ENCODE data around the gene ZNFX1.

ZNFX1 gene

GRCh38 chr20:49276161-49276960 lies 1.5 kb downstream of the ZNFX1 start:
- Histone ChIP-seq H3K4me2 (ENCODE audit: low read length) (peak overlapping the region; percentile 74), H3K4me3 (ENCODE audit: low read length) (peak overlapping the region; percentile 81), H3K9ac (ENCODE audit: low read depth, low read length) (peak overlapping the region; percentile 91), H3K27me3 (ENCODE audit: control insufficient read depth, insufficient read depth, low read length) (no peaks in the 10 kb centered on the region), H3K36me3 (ENCODE audit: insufficient read depth, low read length) (peaks cover 58% of the 10 kb centered on the region), H3K9me3 (replicated peaks; ENCODE audit: low read length) (peaks cover 10% of the 10 kb centered on the region), H3K4me1 (ENCODE audit: control insufficient read depth, insufficient read depth, low read length) (peaks cover 19% of the 10 kb centered on the region)

GRCh38 chr20:49275636-49276035 lies 2.2 kb downstream of the ZNFX1 start:
- H3K4me1 ChIP-seq (ENCODE audit: control insufficient read depth, insufficient read depth, low read length): peaks cover 20% of the 10 kb centered on the region
- H3K36me3 ChIP-seq (ENCODE audit: insufficient read depth, low read length): peaks cover 58% of the 10 kb centered on the region
- H3K9ac ChIP-seq (ENCODE audit: low read depth, low read length): no peak overlapping the region
- peak overlapping the region; percentile 74 for H3K4me2 ChIP-seq (ENCODE audit: low read length)
- H3K9me3 ChIP-seq (replicated peaks; ENCODE audit: low read length): peaks cover 3% of the 10 kb centered on the region
- no peak overlapping the region for H3K4me3 ChIP-seq (ENCODE audit: low read length)
- no peaks in the 10 kb centered on the region for H3K27me3 ChIP-seq (ENCODE audit: control insufficient read depth, insufficient read depth, low read length)

GRCh38 chr20:49275216-49275615 lies 2.6 kb downstream of the ZNFX1 start:
- Histone ChIP-seq H3K4me1 (ENCODE audit: control insufficient read depth, insufficient read depth, low read length) (peaks cover 23% of the 10 kb centered on the region), H3K4me2 (ENCODE audit: low read length) (peak overlapping the region; percentile 74), H3K27me3 (ENCODE audit: control insufficient read depth, insufficient read depth, low read length) (no peaks in the 10 kb centered on the region), H3K9ac (ENCODE audit: low read depth, low read length) (no peak overlapping the region), H3K9me3 (replicated peaks; ENCODE audit: low read length) (no peaks in the 10 kb centered on the region), H3K4me3 (ENCODE audit: low read length) (no peak overlapping the region), H3K36me3 (ENCODE audit: insufficient read depth, low read length) (peaks cover 58% of the 10 kb centered on the region)

- no peaks in the 10 kb centered on the region for H3K9me3 ChIP-seq (replicated peaks; ENCODE audit: low read length)
- peaks cover 58% of the 10 kb centered on the region for H3K36me3 ChIP-seq (ENCODE audit: insufficient read depth, low read length)
- peaks cover 32% of the 10 kb centered on the region for H3K4me1 ChIP-seq (ENCODE audit: control insufficient read depth, insufficient read depth, low read length)
- no peaks in the 10 kb centered on the region for H3K27me3 ChIP-seq (ENCODE audit: control insufficient read depth, insufficient read depth, low read length)
- no peak overlapping the region for H3K4me3 ChIP-seq (ENCODE audit: low read length)
- H3K4me2 ChIP-seq (ENCODE audit: low read length): no peak overlapping the region
- H3K9ac ChIP-seq (ENCODE audit: low read depth, low read length): no peak overlapping the region
These were observed 4.1 kb downstream of the ZNFX1 start for GRCh38 chr20:49273696-49274277.

- peaks cover 58% of the 10 kb centered on the region for H3K36me3 ChIP-seq (ENCODE audit: insufficient read depth, low read length)
- H3K27me3 ChIP-seq (ENCODE audit: control insufficient read depth, insufficient read depth, low read length): no peaks in the 10 kb centered on the region
- H3K9me3 ChIP-seq (replicated peaks; ENCODE audit: low read length): no peaks in the 10 kb centered on the region
- H3K4me1 ChIP-seq (ENCODE audit: control insufficient read depth, insufficient read depth, low read length): peaks cover 34% of the 10 kb centered on the region
- no peak overlapping the region for H3K4me3 ChIP-seq (ENCODE audit: low read length)
- H3K4me2 ChIP-seq (ENCODE audit: low read length): no peak overlapping the region
- no peak overlapping the region for H3K9ac ChIP-seq (ENCODE audit: low read depth, low read length)
These were observed 5.2 kb downstream of the ZNFX1 start for GRCh38 chr20:49272654-49273053.

- Histone ChIP-seq H3K27me3 (ENCODE audit: control insufficient read depth, insufficient read depth, low read length) (no peaks in the 10 kb centered on the region), H3K4me1 (ENCODE audit: control insufficient read depth, insufficient read depth, low read length) (peaks cover 27% of the 10 kb centered on the region), H3K4me2 (ENCODE audit: low read length) (peak overlapping the region; percentile 39), H3K9me3 (replicated peaks; ENCODE audit: low read length) (no peaks in the 10 kb centered on the region), H3K9ac (ENCODE audit: low read depth, low read length) (no peak overlapping the region), H3K36me3 (ENCODE audit: insufficient read depth, low read length) (peaks cover 69% of the 10 kb centered on the region), H3K4me3 (ENCODE audit: low read length) (no peak overlapping the region)
These were observed 7.1 kb downstream of the ZNFX1 start for GRCh38 chr20:49270736-49271135.

- no peaks in the 10 kb centered on the region for H3K27me3 ChIP-seq (ENCODE audit: control insufficient read depth, insufficient read depth, low read length)
These were observed 7.7 kb downstream of the ZNFX1 start for GRCh38 chr20:49270177-49270576.

GRCh38 chr20:49268600-49269365 lies 9.1 kb downstream of the ZNFX1 start:
- H3K4me1 ChIP-seq (ENCODE audit: control insufficient read depth, insufficient read depth, low read length): peaks cover 21% of the 10 kb centered on the region
- peak overlapping the region; percentile 33 for H3K4me3 ChIP-seq (ENCODE audit: low read length)
- no peak overlapping the region for H3K9ac ChIP-seq (ENCODE audit: low read depth, low read length)
- no peaks in the 10 kb centered on the region for H3K27me3 ChIP-seq (ENCODE audit: control insufficient read depth, insufficient read depth, low read length)
- H3K4me2 ChIP-seq (ENCODE audit: low read length): peak overlapping the region; percentile 43
- H3K9me3 ChIP-seq (replicated peaks; ENCODE audit: low read length): no peaks in the 10 kb centered on the region
- peaks cover 76% of the 10 kb centered on the region for H3K36me3 ChIP-seq (ENCODE audit: insufficient read depth, low read length)

More at GRCh38 chr20:49270177-49270576, 7.7 kb downstream of the ZNFX1 start:
- H3K4me1 ChIP-seq (ENCODE audit: control insufficient read depth, insufficient read depth, low read length): peaks cover 21% of the 10 kb centered on the region
- H3K36me3 ChIP-seq (ENCODE audit: insufficient read depth, low read length): peaks cover 70% of the 10 kb centered on the region
- peak overlapping the region; percentile 39 for H3K4me2 ChIP-seq (ENCODE audit: low read length)
- H3K4me3 ChIP-seq (ENCODE audit: low read length): peak overlapping the region; percentile 32
- no peak overlapping the region for H3K9ac ChIP-seq (ENCODE audit: low read depth, low read length)
- H3K9me3 ChIP-seq (replicated peaks; ENCODE audit: low read length): no peaks in the 10 kb centered on the region

- Histone ChIP-seq H3K4me2 (ENCODE audit: low read length) (peak overlapping the region; percentile 18), H3K4me1 (ENCODE audit: control insufficient read depth, insufficient read depth, low read length) (peaks cover 21% of the 10 kb centered on the region), H3K9me3 (replicated peaks; ENCODE audit: low read length) (no peaks in the 10 kb centered on the region), H3K9ac (ENCODE audit: low read depth, low read length) (no peak overlapping the region), H3K36me3 (ENCODE audit: insufficient read depth, low read length) (peaks cover 73% of the 10 kb centered on the region), H3K4me3 (ENCODE audit: low read length) (no peak overlapping the region), H3K27me3 (ENCODE audit: control insufficient read depth, insufficient read depth, low read length) (no peaks in the 10 kb centered on the region)
These were observed 10.5 kb downstream of the ZNFX1 start for GRCh38 chr20:49267327-49267726.

- H3K9me3 ChIP-seq (replicated peaks; ENCODE audit: low read length): no peaks in the 10 kb centered on the region
- H3K36me3 ChIP-seq (ENCODE audit: insufficient read depth, low read length): peaks cover 68% of the 10 kb centered on the region
- H3K4me2 ChIP-seq (ENCODE audit: low read length): no peak overlapping the region
These were observed 15.4 kb downstream of the ZNFX1 start for GRCh38 chr20:49262444-49262843.

GRCh38 chr20:49261173-49261572 lies 16.7 kb downstream of the ZNFX1 start:
- Histone ChIP-seq H3K4me1 (ENCODE audit: control insufficient read depth, insufficient read depth, low read length) (peaks cover 5% of the 10 kb centered on the region), H3K36me3 (ENCODE audit: insufficient read depth, low read length) (peaks cover 75% of the 10 kb centered on the region), H3K4me2 (ENCODE audit: low read length) (no peak overlapping the region), H3K4me3 (ENCODE audit: low read length) (no peak overlapping the region), H3K9ac (ENCODE audit: low read depth, low read length) (no peak overlapping the region), H3K27me3 (ENCODE audit: control insufficient read depth, insufficient read depth, low read length) (no peaks in the 10 kb centered on the region), H3K9me3 (replicated peaks; ENCODE audit: low read length) (no peaks in the 10 kb centered on the region)

More at GRCh38 chr20:49262444-49262843, 15.4 kb downstream of the ZNFX1 start:
- Histone ChIP-seq H3K4me1 (ENCODE audit: control insufficient read depth, insufficient read depth, low read length) (peaks cover 6% of the 10 kb centered on the region), H3K27me3 (ENCODE audit: control insufficient read depth, insufficient read depth, low read length) (no peaks in the 10 kb centered on the region), H3K9ac (ENCODE audit: low read depth, low read length) (no peak overlapping the region), H3K4me3 (ENCODE audit: low read length) (no peak overlapping the region)
